OCI-LY1 (cell line): ENCODE data around the gene SPTB.

ENCODE experiments used
- EZH2 ChIP-seq: fragments of 200-600 bp; sonication (generic), shearing (Covaris generic); IDR thresholded peaks from 2 replicates; pipeline ENCODE4 v1.8.0; 2017; ENCODE audit warnings: borderline replicate concordance, mixed run types, mild to moderate bottlenecking, antibody characterized with exemption, low read length, moderate library complexity, mixed read lengths
- TF ChIP-seq, protein P1 (sequence below): fragments of 200-600 bp; sonication (generic), shearing (Covaris generic); IDR thresholded peaks from 2 replicates; pipeline ENCODE4 v1.5.1; 2017; ENCODE audit warnings: mild to moderate bottlenecking, antibody characterized with exemption, low read length, moderate library complexity, mixed read lengths

DNA sequence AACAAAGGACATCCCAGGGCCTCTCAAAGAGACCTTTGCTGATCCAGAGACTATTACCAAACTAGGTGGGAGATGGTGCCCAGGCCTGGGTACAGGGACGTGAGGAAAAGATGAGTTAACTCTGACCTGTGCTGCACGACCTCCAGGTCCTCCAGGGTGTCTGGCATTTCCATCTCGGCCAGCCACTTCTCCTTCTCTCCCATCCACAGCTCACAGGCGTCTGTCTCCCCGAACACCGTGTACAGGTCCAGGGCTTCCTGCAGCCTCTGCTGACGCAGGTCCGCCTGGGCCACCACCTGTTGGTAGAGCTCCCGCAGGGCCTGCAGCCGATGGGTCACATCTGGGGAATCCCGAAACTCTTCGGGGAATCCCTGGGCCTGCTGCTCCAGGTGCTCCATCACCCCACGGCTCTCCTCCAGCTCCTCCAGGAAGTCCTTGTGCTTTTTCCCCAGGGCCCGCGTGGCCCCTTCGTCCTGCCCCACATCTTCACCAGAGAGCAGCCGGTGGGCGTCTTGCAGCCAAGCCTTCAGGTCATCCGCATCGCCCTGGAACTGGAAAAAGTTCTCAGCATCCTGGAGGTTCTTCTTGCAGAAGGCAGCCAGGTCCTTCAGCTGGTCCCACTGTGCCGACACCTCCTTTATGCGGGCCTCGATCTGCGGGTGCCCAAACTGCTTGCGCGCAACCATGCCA lies 86.7 kb downstream of the SPTB start:
- TF ChIP-seq, protein P1, sequence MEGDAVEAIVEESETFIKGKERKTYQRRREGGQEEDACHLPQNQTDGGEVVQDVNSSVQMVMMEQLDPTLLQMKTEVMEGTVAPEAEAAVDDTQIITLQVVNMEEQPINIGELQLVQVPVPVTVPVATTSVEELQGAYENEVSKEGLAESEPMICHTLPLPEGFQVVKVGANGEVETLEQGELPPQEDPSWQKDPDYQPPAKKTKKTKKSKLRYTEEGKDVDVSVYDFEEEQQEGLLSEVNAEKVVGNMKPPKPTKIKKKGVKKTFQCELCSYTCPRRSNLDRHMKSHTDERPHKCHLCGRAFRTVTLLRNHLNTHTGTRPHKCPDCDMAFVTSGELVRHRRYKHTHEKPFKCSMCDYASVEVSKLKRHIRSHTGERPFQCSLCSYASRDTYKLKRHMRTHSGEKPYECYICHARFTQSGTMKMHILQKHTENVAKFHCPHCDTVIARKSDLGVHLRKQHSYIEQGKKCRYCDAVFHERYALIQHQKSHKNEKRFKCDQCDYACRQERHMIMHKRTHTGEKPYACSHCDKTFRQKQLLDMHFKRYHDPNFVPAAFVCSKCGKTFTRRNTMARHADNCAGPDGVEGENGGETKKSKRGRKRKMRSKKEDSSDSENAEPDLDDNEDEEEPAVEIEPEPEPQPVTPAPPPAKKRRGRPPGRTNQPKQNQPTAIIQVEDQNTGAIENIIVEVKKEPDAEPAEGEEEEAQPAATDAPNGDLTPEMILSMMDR, result no peak
- no peak for TF ChIP-seq EZH2
